DND-41 (cell line): Measurements from ENCODE around the gene TCEAL9.

Experiments used
- ATAC-seq: fragments of 200-7000 bp; cut with Tn5 transposase; 3 replicates; pipeline ENCODE4 v1.9.1; 2021; ENCODE audit warnings: low read depth; ENCODE audit not compliant: insufficient read depth
- DNase-seq: peaks from one replicate; pipeline ENCODE4 v3.0.0-alpha.2; 2020
- H2AFZ ChIP-seq: 2 replicates; pipeline ENCODE4 v1.6.0; 2012; ENCODE audit warnings: low read depth, low read length
- H3K27ac ChIP-seq: 2 replicates; pipeline ENCODE4 v1.5.1; 2012; ENCODE audit warnings: low read length, inconsistent platforms
- H3K27me3 ChIP-seq: fragments of 200-600 bp; sonication (generic); 2 replicates; pipeline ENCODE4 v1.6.0; 2012; ENCODE audit warnings: low read length, mild to moderate bottlenecking, inconsistent platforms; ENCODE audit not compliant: insufficient read depth, poor library complexity
- H3K36me3 ChIP-seq: 2 replicates; pipeline ENCODE4 v1.5.1; 2012; ENCODE audit warnings: low read length, inconsistent platforms; ENCODE audit not compliant: insufficient read depth
- H3K4me1 ChIP-seq: 2 replicates; pipeline ENCODE4 v1.5.1; 2012; ENCODE audit warnings: mild to moderate bottlenecking, low read length; ENCODE audit not compliant: insufficient read depth
- H3K4me2 ChIP-seq: 2 replicates; pipeline ENCODE4 v1.6.0; 2012; ENCODE audit warnings: mild to moderate bottlenecking, moderate library complexity, low read length, inconsistent platforms; ENCODE audit not compliant: insufficient read depth
- H3K4me3 ChIP-seq, 2 experiments: fragments of 200-600 bp in 1 of 2; shearing (Covaris generic) in 1 of 2; 2 replicates each; pipeline ENCODE4 v1.5.1; 2012 to 2016; ENCODE audit warnings: inconsistent platforms in 2 of 2, low read length in 2 of 2, mild to moderate bottlenecking in 2 of 2, low read depth in 1 of 2, moderate library complexity in 1 of 2
- H3K79me2 ChIP-seq: 2 replicates; pipeline ENCODE4 v1.6.0; 2012; ENCODE audit warnings: low read length, inconsistent platforms; ENCODE audit not compliant: insufficient read depth
- H3K9ac ChIP-seq: 2 replicates; pipeline ENCODE4 v1.6.0; 2012; ENCODE audit warnings: low read depth, mild to moderate bottlenecking, inconsistent platforms, low read length, moderate library complexity
- H3K9me3 ChIP-seq: 2 replicates; pipeline ENCODE4 v1.5.1; 2012; ENCODE audit warnings: low read length, moderate library complexity, mild to moderate bottlenecking, inconsistent platforms; ENCODE audit not compliant: insufficient read depth, severe bottlenecking
- H4K20me1 ChIP-seq: 2 replicates; pipeline ENCODE4 v1.6.0; 2012; ENCODE audit warnings: low read length; ENCODE audit not compliant: insufficient read depth
- CTCF ChIP-seq: IDR thresholded peaks from 2 replicates; pipeline ENCODE4 v1.5.1; 2012; ENCODE audit warnings: borderline replicate concordance, low read length, moderate library complexity, mild to moderate bottlenecking; ENCODE audit not compliant: poor library complexity, severe bottlenecking; ENCODE audit errors: extremely low read depth
- EZH2 ChIP-seq: IDR thresholded peaks from 3 replicates; pipeline ENCODE4 v1.6.1; 2012; ENCODE audit warnings: borderline replicate concordance, low read depth, mild to moderate bottlenecking, moderate library complexity, low read length, inconsistent platforms; ENCODE audit not compliant: severe bottlenecking

The TCEAL9 gene

GRCh38 chrX:103311399-103311780 lies 44.9 kb upstream of the TCEAL9 start:
- H3K9me3 ChIP-seq, result no peaks in the 10 kb centered on the region
- H3K4me1 ChIP-seq, result no peaks in the 10 kb centered on the region
- no peak for ATAC-seq
- no peak overlapping the region for H3K27ac ChIP-seq
- H3K36me3 ChIP-seq, result no peaks in the 10 kb centered on the region
- H3K27me3 ChIP-seq, result no peaks in the 10 kb centered on the region
- no peaks in the 10 kb centered on the region for H4K20me1 ChIP-seq
- no peak for DNase-seq
- no peak overlapping the region for H3K4me2 ChIP-seq
- no peak overlapping the region for H3K4me3 ChIP-seq
- no peak overlapping the region for H3K9ac ChIP-seq
- H3K79me2 ChIP-seq, result no peaks in the 10 kb centered on the region
- H2AFZ ChIP-seq, result no peak overlapping the region
- TF ChIP-seq CTCF (no peak), EZH2 (no peak)

- no peak for ATAC-seq
- Histone ChIP-seq H3K9ac (no peak within 1 kb of the TSS), H3K4me3 (no peak within 1 kb of the TSS), H2AFZ (no peak within 1 kb of the TSS), H3K79me2 (no peaks in the 10 kb centered on the region), H3K27me3 (no peaks in the 10 kb centered on the region), H3K4me2 (no peak within 1 kb of the TSS), H3K27ac (no peak within 1 kb of the TSS), H3K9me3 (no peaks in the 10 kb centered on the region), H4K20me1 (no peaks in the 10 kb centered on the region), H3K4me1 (no peaks in the 10 kb centered on the region), H3K36me3 (no peaks in the 10 kb centered on the region)
- DNase-seq, result no peak
- TF ChIP-seq CTCF, result no peak
- no peak for TF ChIP-seq EZH2
These were observed 26.3 kb upstream of the TCEAL9 start, which contains the start of gene TCEAL7 for GRCh38 chrX:103329991-103330390. Gene TCEAL7, plus strand, starts transcription at chrX:103330239. Its CDS starts 1,165 bp downstream, at chrX:103331404.

- Histone ChIP-seq H2AFZ (no peak overlapping the region), H3K9ac (no peak overlapping the region), H3K9me3 (no peaks in the 10 kb centered on the region), H3K79me2 (no peaks in the 10 kb centered on the region), H3K4me2 (no peak overlapping the region), H3K4me1 (no peaks in the 10 kb centered on the region), H3K27ac (no peak overlapping the region), H3K36me3 (no peaks in the 10 kb centered on the region), H4K20me1 (no peaks in the 10 kb centered on the region), H3K27me3 (no peaks in the 10 kb centered on the region), H3K4me3 (no peak overlapping the region)
- ATAC-seq, result no peak
- no peak for DNase-seq
- no peak for TF ChIP-seq EZH2
- no peak for TF ChIP-seq CTCF
These were observed 25.5 kb upstream of the TCEAL9 start for GRCh38 chrX:103330681-103331288.

GRCh38 chrX:103338663-103339062 lies 17.6 kb upstream of the TCEAL9 start:
- H3K4me1 ChIP-seq, result no peaks in the 10 kb centered on the region
- no peak overlapping the region for H3K4me3 ChIP-seq
- no peak overlapping the region for H3K9ac ChIP-seq
- H2AFZ ChIP-seq, result no peak overlapping the region
- no peak overlapping the region for H3K4me2 ChIP-seq
- H3K27me3 ChIP-seq, result peaks cover 6% of the 10 kb centered on the region
- DNase-seq (no peak), ATAC-seq (no peak)
- H3K27ac ChIP-seq, result no peak overlapping the region
- no peaks in the 10 kb centered on the region for H3K36me3 ChIP-seq
- TF ChIP-seq EZH2 (no peak), CTCF (no peak)
- no peaks in the 10 kb centered on the region for H3K79me2 ChIP-seq
- H4K20me1 ChIP-seq, result no peaks in the 10 kb centered on the region
- H3K9me3 ChIP-seq, result no peaks in the 10 kb centered on the region
